Neural cell (in vitro differentiated cells): Measurements from ENCODE around the gene PSMD11.

Experiments used
- EP300 ChIP-seq: fragments of 450-650 bp; conservative IDR thresholded peaks from 2 replicates; pipeline ENCODE4 v1.6.1; 2014; ENCODE audit warnings: antibody characterized with exemption, mild to moderate bottlenecking, moderate library complexity; ENCODE audit not compliant: poor library complexity, severe bottlenecking
- EZH2 ChIP-seq: fragments of 200-600, 300-800 bp; shearing (Covaris generic), sonication (generic); IDR thresholded peaks from 2 replicates; pipeline ENCODE4 v1.6.1; 2014; ENCODE audit warnings: antibody characterized with exemption, low read length, borderline replicate concordance, mild to moderate bottlenecking; ENCODE audit not compliant: insufficient read depth, poor library complexity, severe bottlenecking
- MXI1 ChIP-seq: fragments of 450-650 bp; conservative IDR thresholded peaks from 2 replicates; pipeline ENCODE4 v1.6.1; 2014; ENCODE audit warnings: antibody characterized with exemption, mild to moderate bottlenecking; ENCODE audit not compliant: poor library complexity, severe bottlenecking
- POLR2AphosphoS5 ChIP-seq: IDR thresholded peaks from 2 replicates; pipeline ENCODE4 v1.6.1; 2012
- RAD21 ChIP-seq: fragments of 450-650 bp; conservative IDR thresholded peaks from 2 replicates; pipeline ENCODE4 v1.6.1; 2014; ENCODE audit warnings: antibody characterized with exemption, mild to moderate bottlenecking, moderate library complexity
- SMC3 ChIP-seq: fragments of 450-650 bp; conservative IDR thresholded peaks from 2 replicates; pipeline ENCODE4 v1.6.1; 2014; ENCODE audit warnings: antibody characterized with exemption, mild to moderate bottlenecking, moderate library complexity; ENCODE audit not compliant: poor library complexity
- TAF1 ChIP-seq: IDR thresholded peaks from 2 replicates; pipeline ENCODE4 v1.6.1; 2012; ENCODE audit warnings: low read depth
- TF ChIP-seq, protein P1 (sequence below): fragments of 450-650 bp; IDR thresholded peaks from 2 replicates; pipeline ENCODE4 v1.5.1; 2014; ENCODE audit warnings: antibody characterized with exemption, mild to moderate bottlenecking, moderate library complexity; ENCODE audit not compliant: poor library complexity, severe bottlenecking

DNA sequence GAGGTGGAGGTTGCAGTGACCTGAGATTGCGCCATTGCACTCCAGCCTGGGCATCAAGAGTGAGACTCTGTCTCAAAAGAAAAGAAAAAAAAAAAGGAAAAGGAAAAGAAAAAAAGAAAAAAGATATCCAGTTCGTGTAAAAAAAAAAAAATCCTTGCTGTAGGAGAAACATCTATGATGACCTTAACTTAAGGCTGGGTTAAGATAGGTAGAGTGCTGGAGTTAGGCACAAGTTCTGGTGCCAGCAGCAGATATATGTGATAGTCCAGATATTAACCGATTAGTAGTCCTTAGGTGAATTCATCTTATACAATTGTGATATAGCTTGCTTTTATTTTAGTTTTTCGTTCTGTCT lies 17.2 kb downstream of the PSMD11 start:
- TF ChIP-seq, protein P1, sequence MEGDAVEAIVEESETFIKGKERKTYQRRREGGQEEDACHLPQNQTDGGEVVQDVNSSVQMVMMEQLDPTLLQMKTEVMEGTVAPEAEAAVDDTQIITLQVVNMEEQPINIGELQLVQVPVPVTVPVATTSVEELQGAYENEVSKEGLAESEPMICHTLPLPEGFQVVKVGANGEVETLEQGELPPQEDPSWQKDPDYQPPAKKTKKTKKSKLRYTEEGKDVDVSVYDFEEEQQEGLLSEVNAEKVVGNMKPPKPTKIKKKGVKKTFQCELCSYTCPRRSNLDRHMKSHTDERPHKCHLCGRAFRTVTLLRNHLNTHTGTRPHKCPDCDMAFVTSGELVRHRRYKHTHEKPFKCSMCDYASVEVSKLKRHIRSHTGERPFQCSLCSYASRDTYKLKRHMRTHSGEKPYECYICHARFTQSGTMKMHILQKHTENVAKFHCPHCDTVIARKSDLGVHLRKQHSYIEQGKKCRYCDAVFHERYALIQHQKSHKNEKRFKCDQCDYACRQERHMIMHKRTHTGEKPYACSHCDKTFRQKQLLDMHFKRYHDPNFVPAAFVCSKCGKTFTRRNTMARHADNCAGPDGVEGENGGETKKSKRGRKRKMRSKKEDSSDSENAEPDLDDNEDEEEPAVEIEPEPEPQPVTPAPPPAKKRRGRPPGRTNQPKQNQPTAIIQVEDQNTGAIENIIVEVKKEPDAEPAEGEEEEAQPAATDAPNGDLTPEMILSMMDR, result no peak
- TF ChIP-seq EZH2 (no peak), POLR2AphosphoS5 (no peak), SMC3 (no peak), EP300 (no peak), TAF1 (no peak), MXI1 (no peak), RAD21 (no peak)
